Smooth muscle cell (in vitro differentiated cells): ENCODE measurements around the gene KLF13. TPM values are rescaled to one million over a fixed set of nuclear protein-coding genes. Genes with fewer than 3 reads are reported as not detected.

ENCODE experiments used
- DNase-seq: peaks from one replicate; lab custom pipeline; 2025; ENCODE audit not compliant: unreplicated experiment; lab: John Stamatoyannopoulos, UW
- H2AFZ ChIP-seq: fragments of 200-600 bp; sonication (generic); 2 replicates; pipeline ENCODE4 v1.6.0; 2016; ENCODE audit warnings: antibody characterized with exemption, low read depth, mild to moderate bottlenecking
- H3F3A ChIP-seq: fragments of 200-600 bp; sonication (generic); 2 replicates; pipeline ENCODE4 v1.6.0; 2017; ENCODE audit warnings: antibody characterized with exemption, low read depth
- H3K27ac ChIP-seq: fragments of 200-600 bp; sonication (generic); 2 replicates; pipeline ENCODE4 v1.5.1; 2016; ENCODE audit warnings: low read depth, mild to moderate bottlenecking
- H3K27me3 ChIP-seq: fragments of 200-600 bp; sonication (generic); 2 replicates; pipeline ENCODE4 v1.6.1; 2016; ENCODE audit warnings: low read depth, mild to moderate bottlenecking
- H3K36me3 ChIP-seq: fragments of 200-600 bp; sonication (generic); 2 replicates; pipeline ENCODE4 v1.5.1; 2016; ENCODE audit warnings: low read depth
- H3K4me1 ChIP-seq: fragments of 200-600 bp; sonication (generic); 2 replicates; pipeline ENCODE4 v1.5.1; 2016; ENCODE audit warnings: low read depth
- H3K4me2 ChIP-seq: fragments of 200-600 bp; sonication (generic); 2 replicates; pipeline ENCODE4 v1.6.0; 2016; ENCODE audit warnings: mild to moderate bottlenecking
- H3K4me3 ChIP-seq: fragments of 200-600 bp; sonication (generic); 2 replicates; pipeline ENCODE4 v1.5.1; 2016; ENCODE audit warnings: mild to moderate bottlenecking
- H3K79me2 ChIP-seq: fragments of 200-600 bp; sonication (generic); 2 replicates; pipeline ENCODE4 v1.6.0; 2016; ENCODE audit warnings: low read depth, mild to moderate bottlenecking
- H3K9ac ChIP-seq: fragments of 200-600 bp; sonication (generic); 2 replicates; pipeline ENCODE4 v1.6.0; 2016; ENCODE audit warnings: low read depth
- H3K9me3 ChIP-seq: fragments of 200-600 bp; sonication (generic); replicated peaks from 2 replicates; pipeline ENCODE4 v1.5.1; 2016; ENCODE audit warnings: low read depth
- H4K20me1 ChIP-seq: fragments of 200-600 bp; sonication (generic); 2 replicates; pipeline ENCODE4 v1.6.0; 2016; ENCODE audit warnings: low read depth
- CTCF ChIP-seq: fragments of 200-600 bp; sonication (generic); IDR thresholded peaks from 2 replicates; pipeline ENCODE4 v1.5.1; 2017; ENCODE audit warnings: borderline replicate concordance, mild to moderate bottlenecking, antibody characterized with exemption; ENCODE audit not compliant: insufficient read depth, poor library complexity, severe bottlenecking
- WGBS: methylation state at CpG from one replicate; pipeline ENCODE4 v1.1.7; 2016; ENCODE audit warnings: low lambda C conversion rate; 5-methylcytosine and 5-hydroxymethylcytosine counted together
- polyA plus RNA-seq: library from polyadenylated mRNA; unstranded; fragments of >200 nt; fragmentation: Nextera tagmentation; extraction: Ambion mirVana; gene quantifications from 2 replicates; pipeline ENCODE4 v1.2.1, GENCODE V29; 2016
- total RNA-seq: library from RNA; depleted of rRNA; stranded (reverse); fragments of >200 nt; gene quantifications from 2 replicates; pipeline ENCODE4 v1.2.3, GENCODE V29; 2014

The KLF13 gene
- total and polyA plus RNA-seq, 2 experiments from 2014 or later: 42.1 to 74.2 TPM

- H4K20me1 ChIP-seq: no peaks in the 10 kb centered on the region
- H3K4me2 ChIP-seq: no peak overlapping the region
- no peaks in the 10 kb centered on the region for H3K79me2 ChIP-seq
- TF ChIP-seq CTCF: no peak
- H3K4me3 ChIP-seq: no peak overlapping the region
- H3K9ac ChIP-seq: no peak overlapping the region
- H3K27me3 ChIP-seq: peaks cover 18% of the 10 kb centered on the region
- peaks cover 51% of the 10 kb centered on the region for H3K4me1 ChIP-seq
- H3F3A ChIP-seq: no peaks in the 10 kb centered on the region
- no peaks in the 10 kb centered on the region for H3K36me3 ChIP-seq
- DNase-seq: no peak
- no peaks in the 10 kb centered on the region for H3K9me3 ChIP-seq
- no peak overlapping the region for H2AFZ ChIP-seq
- H3K27ac ChIP-seq: no peak overlapping the region
- 91% methylated on average over 13 of the region's 13 CpGs for WGBS
Observed at GRCh38 chr15:31302029-31302657, 24.5 kb upstream of the KLF13 start.

DNA sequence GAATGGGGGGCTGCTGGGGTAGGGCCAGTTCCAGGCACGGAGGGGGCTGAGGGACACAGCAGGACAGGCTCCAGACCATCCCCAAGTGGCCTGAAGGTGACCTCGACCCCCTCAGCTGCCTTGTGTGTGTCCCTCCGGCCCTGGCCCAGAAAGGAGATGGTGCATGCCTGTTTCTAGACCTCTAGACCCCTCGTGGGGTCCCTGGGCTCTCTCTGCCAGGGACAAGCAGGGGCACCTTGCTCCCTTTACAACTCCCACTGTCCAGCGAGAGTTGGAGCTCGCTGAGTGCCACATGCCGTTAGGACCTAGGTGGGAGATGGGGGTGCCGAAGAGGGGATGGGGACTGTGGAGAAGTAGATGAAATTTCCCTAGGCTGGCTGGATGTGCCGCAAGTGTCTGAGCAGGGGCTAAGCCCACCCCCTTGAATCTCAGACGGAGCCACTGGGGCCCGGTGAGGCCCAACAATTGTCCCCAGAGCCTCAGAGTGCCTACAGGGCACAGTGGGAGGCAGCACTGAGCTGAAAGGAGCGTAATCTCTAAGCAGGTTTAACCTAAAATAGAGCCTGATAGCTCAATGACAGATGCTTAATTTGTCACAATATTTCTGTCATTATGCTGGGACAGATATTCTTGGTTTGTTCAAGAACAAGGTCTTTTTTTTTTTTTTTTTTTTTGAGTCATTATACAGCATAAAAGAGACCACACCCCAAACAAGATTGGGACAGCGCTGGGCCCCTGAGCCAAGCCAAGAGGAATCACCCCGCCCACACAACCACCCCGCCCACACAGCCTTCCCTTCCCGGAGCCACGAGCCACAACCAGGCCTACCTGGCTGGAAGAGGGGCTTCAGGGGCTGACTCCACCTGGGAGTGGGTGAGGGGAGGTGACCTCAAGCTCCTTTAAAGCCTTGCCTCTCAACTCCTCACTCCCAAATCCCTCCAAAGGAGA, 23.6 kb upstream of the KLF13 start:
- 63% methylated on average over 15 of the region's 17 CpGs for WGBS
- Histone ChIP-seq H3K27ac (no peak overlapping the region), H4K20me1 (no peaks in the 10 kb centered on the region), H2AFZ (no peak overlapping the region), H3K9me3 (no peaks in the 10 kb centered on the region), H3K4me3 (no peak overlapping the region), H3K27me3 (peaks cover 27% of the 10 kb centered on the region), H3K4me2 (no peak overlapping the region), H3K9ac (no peak overlapping the region), H3K36me3 (no peaks in the 10 kb centered on the region), H3F3A (no peaks in the 10 kb centered on the region), H3K79me2 (no peaks in the 10 kb centered on the region), H3K4me1 (peaks cover 52% of the 10 kb centered on the region)
- no peak for TF ChIP-seq CTCF
- no peak for DNase-seq

- H3K9me3 ChIP-seq: no peaks in the 10 kb centered on the region
- no peaks in the 10 kb centered on the region for H3K36me3 ChIP-seq
- no peaks in the 10 kb centered on the region for H3K79me2 ChIP-seq
- no peak overlapping the region for H3K4me3 ChIP-seq
- no peaks in the 10 kb centered on the region for H4K20me1 ChIP-seq
- no peak for DNase-seq
- H3F3A ChIP-seq: no peaks in the 10 kb centered on the region
- no peak overlapping the region for H3K9ac ChIP-seq
- H3K27me3 ChIP-seq: peaks cover 35% of the 10 kb centered on the region
- no peak overlapping the region for H3K27ac ChIP-seq
- no peak for TF ChIP-seq CTCF
- H3K4me2 ChIP-seq: no peak overlapping the region
- H2AFZ ChIP-seq: no peak overlapping the region
- WGBS: 80% methylated on average over 14 of the region's 14 CpGs
- peaks cover 61% of the 10 kb centered on the region for H3K4me1 ChIP-seq
Observed at GRCh38 chr15:31303726-31304648, 22.6 kb upstream of the KLF13 start.
